Endothelial cell of umbilical vein (primary cell): Measurements from ENCODE around the gene FAM3A.

Source experiments
- CTCF ChIP-seq, 2 donors: IDR thresholded peaks; 1 replicate in 1 of 2; 2 replicates in 1 of 2; pipeline ENCODE4 v1.5.1; 2011; ENCODE audit warnings: low read length in 2 of 2, mild to moderate bottlenecking in 2 of 2, moderate library complexity in 2 of 2, control low read depth in 1 of 2, inconsistent platforms in 1 of 2, low read depth in 1 of 2; ENCODE audit not compliant: insufficient read depth in 1 of 2; ENCODE audit errors: extremely low read depth in 1 of 2
- EZH2 ChIP-seq: IDR thresholded peaks from 2 replicates; pipeline ENCODE4 v1.6.1; 2012; ENCODE audit warnings: borderline replicate concordance, low read depth, mild to moderate bottlenecking, moderate library complexity, low read length, inconsistent platforms; ENCODE audit not compliant: severe bottlenecking

- no peak for TF ChIP-seq CTCF (IDR thresholded peaks at IDR 0.05; ENCODE audit: extremely low read depth in 1 of 2, insufficient read depth in 1 of 2, low read depth in 1 of 2, low read length in 2 of 2)
- no peak for TF ChIP-seq EZH2
Observed at GRCh38 chrX:154530286-154530685, 14.3 kb upstream of the FAM3A start.
